Right kidney (tissue), 9 donors: ENCODE measurements around the gene UBE3B.
"Not testable (repeated sequence)": the region's sequence is repeated elsewhere in the genome, so short reads cannot be mapped to it uniquely, and the experiment has no call there.

Experiments used
- DNase-seq: peaks from one replicate; pipeline ENCODE4 v3.0.0-alpha.2; 2016
- long read RNA-seq, 8 donors: transcript quantifications; one replicate each; lab custom pipeline, GENCODE V29; 2026

UBE3B gene
- long read RNA-seq, donor 1, partial matches to known transcripts: 0 of 2 reads
- long read RNA-seq, donor 1, other reads (novel, unspliced or antisense): 0 of 2 reads
- long read RNA-seq, donor 2, partial matches to known transcripts: 0 of 1 reads
- long read RNA-seq, donor 2, other reads (novel, unspliced or antisense): 0 of 1 reads
- long read RNA-seq, donor 3, partial matches to known transcripts: 0 of 2 reads
- long read RNA-seq, donor 3, other reads (novel, unspliced or antisense): 0 of 2 reads
- long read RNA-seq, donor 4, partial matches to known transcripts: 0 of 3 reads
- long read RNA-seq, donor 4, other reads (novel, unspliced or antisense): 0 of 3 reads
- long read RNA-seq, donor 5, full-length matches to known transcripts: 2 of 2 reads
- long read RNA-seq, donor 5, partial matches to known transcripts: 0 of 2 reads
- long read RNA-seq, donor 5, other reads (novel, unspliced or antisense): 0 of 2 reads
- long read RNA-seq, donor 6, full-length matches to known transcripts: 2 of 2 reads
- long read RNA-seq, donor 6, partial matches to known transcripts: 0 of 2 reads
- long read RNA-seq, donor 6, other reads (novel, unspliced or antisense): 0 of 2 reads
- long read RNA-seq, donor 7: 0 reads
- long read RNA-seq, donor 8, partial matches to known transcripts: 0 of 1 reads
- long read RNA-seq, donor 8, other reads (novel, unspliced or antisense): 0 of 1 reads

- peak; percentile 97 for DNase-seq
Measured at GRCh38 chr12:109477185-109477962, at the start of gene UBE3B, which contains the start of gene KCTD10. Gene UBE3B (plus strand): TSS chr12:109477634. CDS start chr12:109483552, 5,918 bp downstream. Gene KCTD10 (minus strand): TSS chr12:109477300. CDS start chr12:109477262, 38 bp downstream.

- DNase-seq: peak; percentile 37
Measured at GRCh38 chr12:109428037-109428629, 49.3 kb upstream of the UBE3B start.

GRCh38 chr12:109428804-109429203 lies 48.6 kb upstream of the UBE3B start:
- DNase-seq: not testable (repeated sequence)

GRCh38 chr12:109430244-109430643 lies 47.2 kb upstream of the UBE3B start:
- DNase-seq: no peak

- no peak for DNase-seq
Measured at GRCh38 chr12:109432431-109432830, 45.0 kb upstream of the UBE3B start.

GRCh38 chr12:109432842-109433304 lies 44.6 kb upstream of the UBE3B start:
- peak; percentile 57 for DNase-seq

- no peak for DNase-seq
Measured at GRCh38 chr12:109433618-109434017, 43.8 kb upstream of the UBE3B start.

GRCh38 chr12:109434582-109434981 lies 42.9 kb upstream of the UBE3B start:
- no peak for DNase-seq

GRCh38 chr12:109435428-109436187 lies 41.8 kb upstream of the UBE3B start:
- DNase-seq: no peak

GRCh38 chr12:109436188-109436560 lies 41.3 kb upstream of the UBE3B start:
- DNase-seq: no peak

- no peak for DNase-seq
Measured at GRCh38 chr12:109439181-109439580, 38.3 kb upstream of the UBE3B start.

GRCh38 chr12:109439951-109440350 lies 37.5 kb upstream of the UBE3B start:
- DNase-seq: not testable (repeated sequence)

GRCh38 chr12:109440851-109441490 lies 36.5 kb upstream of the UBE3B start:
- no peak for DNase-seq

GRCh38 chr12:109443794-109444193 lies 33.6 kb upstream of the UBE3B start:
- no peak for DNase-seq

GRCh38 chr12:109444259-109444658 lies 33.2 kb upstream of the UBE3B start:
- DNase-seq: no peak

GRCh38 chr12:109445191-109445609 lies 32.2 kb upstream of the UBE3B start:
- DNase-seq: no peak

GRCh38 chr12:109446869-109447268 lies 30.6 kb upstream of the UBE3B start:
- no peak for DNase-seq

- DNase-seq: no peak
Measured at GRCh38 chr12:109447482-109447881, 30.0 kb upstream of the UBE3B start.

- no peak for DNase-seq
Measured at GRCh38 chr12:109448272-109448671, 29.2 kb upstream of the UBE3B start.

- no peak for DNase-seq
Measured at GRCh38 chr12:109448707-109449390, 28.6 kb upstream of the UBE3B start.
